GM12875 (cell line): ENCODE data around the gene YPEL2.

ENCODE experiments used
- H3K4me3 ChIP-seq: one replicate; pipeline ENCODE4 v1.5.1; 2011; ENCODE audit warnings: low read depth, low read length, control low read depth
- TF ChIP-seq, protein P1 (sequence below): IDR thresholded peaks from 2 replicates; pipeline ENCODE4 v1.5.1; 2011; ENCODE audit warnings: low read depth, mild to moderate bottlenecking, control low read depth, inconsistent platforms, low read length, moderate library complexity, borderline replicate concordance; ENCODE audit not compliant: insufficient read depth

Gene YPEL2

DNA sequence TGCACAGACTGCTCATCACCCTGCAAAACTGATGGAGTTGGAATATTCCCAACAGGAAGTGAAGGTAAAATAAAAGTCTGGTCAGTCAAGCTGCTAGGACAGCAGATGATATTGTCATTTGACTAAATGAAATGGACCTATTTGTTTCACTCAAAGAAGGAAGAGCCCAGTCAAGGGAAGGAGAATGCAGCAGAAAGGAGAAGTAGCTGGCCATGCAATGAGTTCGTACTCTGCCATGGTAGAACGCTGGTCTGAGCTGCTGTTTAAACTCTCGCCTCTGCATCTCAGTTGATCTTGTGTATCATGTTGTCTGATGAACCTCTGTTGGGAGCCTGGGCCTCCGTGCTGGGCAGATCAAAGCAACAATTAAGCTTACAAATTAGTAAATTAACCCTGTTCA, 15.6 kb upstream of the YPEL2 start:
- H3K4me3 ChIP-seq, result no peak overlapping the region
- TF ChIP-seq, protein P1, sequence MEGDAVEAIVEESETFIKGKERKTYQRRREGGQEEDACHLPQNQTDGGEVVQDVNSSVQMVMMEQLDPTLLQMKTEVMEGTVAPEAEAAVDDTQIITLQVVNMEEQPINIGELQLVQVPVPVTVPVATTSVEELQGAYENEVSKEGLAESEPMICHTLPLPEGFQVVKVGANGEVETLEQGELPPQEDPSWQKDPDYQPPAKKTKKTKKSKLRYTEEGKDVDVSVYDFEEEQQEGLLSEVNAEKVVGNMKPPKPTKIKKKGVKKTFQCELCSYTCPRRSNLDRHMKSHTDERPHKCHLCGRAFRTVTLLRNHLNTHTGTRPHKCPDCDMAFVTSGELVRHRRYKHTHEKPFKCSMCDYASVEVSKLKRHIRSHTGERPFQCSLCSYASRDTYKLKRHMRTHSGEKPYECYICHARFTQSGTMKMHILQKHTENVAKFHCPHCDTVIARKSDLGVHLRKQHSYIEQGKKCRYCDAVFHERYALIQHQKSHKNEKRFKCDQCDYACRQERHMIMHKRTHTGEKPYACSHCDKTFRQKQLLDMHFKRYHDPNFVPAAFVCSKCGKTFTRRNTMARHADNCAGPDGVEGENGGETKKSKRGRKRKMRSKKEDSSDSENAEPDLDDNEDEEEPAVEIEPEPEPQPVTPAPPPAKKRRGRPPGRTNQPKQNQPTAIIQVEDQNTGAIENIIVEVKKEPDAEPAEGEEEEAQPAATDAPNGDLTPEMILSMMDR, result no peak

DNA sequence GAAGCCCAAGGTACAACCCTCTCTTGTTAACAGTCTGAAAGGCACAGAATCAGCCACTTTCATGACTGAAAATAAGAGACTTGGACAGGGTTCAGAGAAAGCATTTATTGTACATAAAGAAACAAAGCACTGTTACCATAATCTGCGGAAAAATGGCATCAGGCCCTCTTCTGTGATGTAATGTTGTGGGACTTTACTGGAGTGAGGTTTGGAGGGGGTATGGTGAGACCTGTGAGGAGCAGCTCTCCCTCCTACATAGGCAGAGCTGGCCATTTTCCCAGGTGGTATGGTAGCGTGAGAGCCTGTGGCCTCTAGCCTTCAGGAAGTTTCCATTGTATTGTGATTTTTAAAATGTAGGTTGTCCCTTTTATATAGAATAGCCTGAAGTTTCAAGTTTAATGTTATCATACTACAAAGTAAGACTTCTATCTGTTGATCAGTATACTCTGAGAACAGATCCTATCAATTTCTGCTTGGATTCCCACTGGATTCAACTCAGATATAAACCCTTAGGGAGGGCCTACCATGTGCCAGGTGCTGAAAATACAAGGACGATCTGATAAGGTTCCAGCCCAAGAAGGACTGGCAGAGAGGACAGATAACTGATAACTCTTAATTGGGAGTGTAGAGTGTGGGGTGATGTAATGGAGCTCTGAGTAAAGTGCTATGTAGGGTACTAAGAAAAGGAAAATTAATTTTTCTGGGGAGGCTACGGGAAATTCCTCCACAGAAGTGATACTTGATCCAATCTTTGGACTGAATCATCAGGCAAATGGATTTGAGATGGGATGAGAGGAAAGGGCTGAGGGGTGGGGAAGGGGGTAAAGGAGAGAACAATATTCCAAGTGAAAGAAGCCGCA, 4.1 kb upstream of the YPEL2 start:
- no peak overlapping the region for H3K4me3 ChIP-seq
- TF ChIP-seq, protein P1, result no peak

DNA sequence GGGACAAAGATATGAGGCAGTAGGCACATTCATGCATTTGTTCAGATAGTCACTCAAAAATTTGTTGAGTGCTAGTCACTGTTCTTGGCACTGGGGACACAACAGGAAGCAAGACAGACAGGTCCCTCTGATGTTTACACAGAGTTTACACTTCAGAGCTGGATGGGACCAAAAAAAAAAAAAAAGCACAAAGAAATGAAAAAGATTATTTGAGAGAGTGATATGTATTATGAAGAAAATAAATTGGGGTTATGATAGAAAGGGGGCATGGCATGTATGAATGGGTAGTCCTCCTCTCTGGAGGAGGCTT, 3.5 kb upstream of the YPEL2 start:
- TF ChIP-seq, protein P1, result no peak

DNA sequence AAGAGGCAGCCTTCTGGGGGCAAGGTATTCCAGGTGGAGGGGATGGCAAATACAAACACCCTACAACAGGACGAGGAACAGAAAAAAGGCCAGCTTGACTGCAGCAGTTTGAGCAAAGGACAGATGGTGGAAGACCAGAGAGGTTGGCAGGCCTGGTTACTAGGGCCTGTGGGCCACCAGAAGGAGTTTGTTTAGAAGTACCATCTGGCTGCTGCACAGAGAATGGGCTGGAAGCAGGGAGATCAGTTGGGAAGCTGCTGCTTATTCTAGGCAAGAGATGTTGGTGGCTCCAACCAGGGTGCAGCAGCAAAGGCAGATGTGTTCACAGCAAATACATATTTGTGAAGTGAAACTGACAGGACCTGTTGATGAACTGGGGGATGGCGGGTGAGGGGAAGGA, 2.9 kb upstream of the YPEL2 start:
- no peak overlapping the region for H3K4me3 ChIP-seq
- TF ChIP-seq, protein P1, result no peak

More for the DNA sequence above, 3.5 kb upstream of the YPEL2 start:
- H3K4me3 ChIP-seq, result no peak overlapping the region

DNA sequence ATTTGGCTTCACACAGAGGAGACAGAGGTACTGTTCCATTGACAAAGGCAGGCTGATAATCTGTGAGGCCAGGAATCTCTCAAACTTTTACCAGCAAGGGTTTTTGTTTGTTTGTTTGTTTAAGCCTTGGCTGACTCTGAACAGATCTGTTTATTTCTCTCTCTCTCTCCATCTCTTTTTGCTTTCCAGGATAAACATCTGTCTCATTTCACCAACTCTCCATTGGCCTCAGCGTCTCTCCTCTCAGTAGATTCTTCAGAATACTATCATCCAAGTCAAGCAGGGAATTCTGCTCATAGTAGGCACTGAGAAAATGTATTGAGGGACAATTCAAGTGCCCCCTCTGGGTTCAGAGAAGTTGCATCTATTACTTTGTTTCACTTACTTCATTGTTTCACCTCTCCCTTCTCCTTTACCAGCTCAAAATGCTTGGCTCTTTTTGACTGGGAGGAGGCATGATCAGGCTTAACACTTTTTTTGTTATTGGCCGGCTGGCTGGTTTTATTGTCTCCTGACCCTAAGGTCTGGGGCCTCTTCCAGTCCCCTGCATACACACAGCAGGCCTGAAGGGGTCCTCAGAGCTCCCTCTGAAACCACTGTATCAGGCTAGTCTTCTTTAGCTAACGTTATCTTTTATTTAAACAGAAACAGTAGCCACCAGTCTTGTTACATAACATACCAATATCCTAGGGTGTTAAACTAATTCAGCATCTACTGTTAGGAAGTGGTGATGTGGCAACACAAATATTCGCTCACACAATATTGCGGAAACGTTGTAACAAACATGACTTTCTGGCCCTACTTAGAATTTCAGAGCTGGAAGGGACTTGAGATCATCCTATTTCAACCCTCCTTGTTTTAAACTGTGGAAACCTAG, 2.0 kb upstream of the YPEL2 start:
- TF ChIP-seq, protein P1, result peak; percentile 82
- no peak overlapping the region for H3K4me3 ChIP-seq

DNA sequence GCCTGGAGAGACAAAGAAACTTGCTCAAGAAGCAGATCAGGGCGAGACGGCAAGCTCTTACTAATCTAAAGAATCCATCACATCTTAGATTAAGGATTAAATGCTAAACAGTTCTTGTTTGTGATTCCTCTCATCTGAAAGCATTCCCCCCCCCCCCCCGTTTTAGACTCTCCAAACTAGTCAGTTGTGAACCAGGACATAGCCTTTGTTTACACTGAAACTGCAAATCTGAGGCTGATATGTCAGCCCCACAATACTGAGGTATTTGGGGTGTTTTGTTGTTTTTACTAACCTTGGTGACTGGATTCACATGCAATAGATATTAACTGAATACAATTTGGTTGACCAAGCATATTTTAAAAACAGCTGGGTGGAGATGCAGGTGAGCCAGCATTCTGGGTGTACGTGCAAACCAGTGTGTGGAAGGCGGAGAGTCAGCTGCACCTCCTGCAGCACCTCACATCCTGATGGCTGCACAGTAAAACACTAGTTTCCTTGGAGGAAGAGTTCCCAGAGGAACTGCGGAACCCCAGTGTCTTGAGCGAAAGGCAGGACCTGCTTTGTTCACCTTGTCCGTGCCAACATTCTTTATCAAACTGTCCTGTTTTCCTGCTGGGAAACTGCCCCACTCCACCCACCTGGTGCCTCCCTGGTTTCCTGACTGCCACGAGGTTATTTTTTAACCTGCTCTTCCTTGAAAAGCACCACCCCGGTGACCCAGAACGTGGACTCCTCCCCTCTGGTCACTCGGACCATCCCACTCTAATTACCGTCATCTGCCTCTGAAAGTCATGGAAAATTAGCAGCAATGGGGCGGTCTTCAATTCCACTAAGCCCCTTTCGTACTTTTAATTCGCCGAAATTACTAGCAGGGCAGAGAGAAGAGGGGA, 1.2 kb upstream of the YPEL2 start:
- H3K4me3 ChIP-seq, result no peak overlapping the region
- TF ChIP-seq, protein P1, result no peak
